ENCODE data around the gene ATG12. TPM values are rescaled to one million over a fixed set of nuclear protein-coding genes. Genes with fewer than 3 reads are reported as not detected.

ATG12 gene
- total RNA-seq, 1 experiment from 2014 or later = 39.9 TPM

DNA sequence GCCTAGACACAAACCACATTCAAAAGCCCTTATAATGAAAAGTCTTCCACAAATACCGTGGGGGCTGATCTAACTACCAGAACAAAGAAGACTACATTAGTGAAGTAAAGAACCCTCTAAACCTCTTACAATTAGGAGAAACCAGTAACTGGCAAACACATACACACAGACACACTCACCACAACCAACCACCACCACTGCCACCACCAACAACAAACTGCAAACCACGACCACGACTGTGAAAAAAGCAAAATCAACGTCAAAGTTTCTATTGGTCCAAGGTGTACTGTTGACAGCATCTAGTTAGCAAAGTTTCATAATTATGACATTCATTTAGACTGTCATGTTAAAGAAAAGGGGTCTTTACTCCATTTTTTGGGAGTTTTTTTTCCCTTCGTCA lies 27.6 kb downstream of the ATG12 start (continued):
- TF ChIP-seq, protein P1, sequence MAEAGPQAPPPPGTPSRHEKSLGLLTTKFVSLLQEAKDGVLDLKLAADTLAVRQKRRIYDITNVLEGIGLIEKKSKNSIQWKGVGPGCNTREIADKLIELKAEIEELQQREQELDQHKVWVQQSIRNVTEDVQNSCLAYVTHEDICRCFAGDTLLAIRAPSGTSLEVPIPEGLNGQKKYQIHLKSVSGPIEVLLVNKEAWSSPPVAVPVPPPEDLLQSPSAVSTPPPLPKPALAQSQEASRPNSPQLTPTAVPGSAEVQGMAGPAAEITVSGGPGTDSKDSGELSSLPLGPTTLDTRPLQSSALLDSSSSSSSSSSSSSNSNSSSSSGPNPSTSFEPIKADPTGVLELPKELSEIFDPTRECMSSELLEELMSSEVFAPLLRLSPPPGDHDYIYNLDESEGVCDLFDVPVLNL (CRISPR knock-in tag; IDR thresholded peaks at IDR 0.05; ENCODE audit: borderline replicate concordance, low read depth) = no peak
- no peak for TF ChIP-seq CDX4 (CRISPR knock-in tag; IDR thresholded peaks at IDR 0.05; ENCODE audit: borderline replicate concordance)
- no peak for TF ChIP-seq NR1H2 (CRISPR knock-in tag; IDR thresholded peaks at IDR 0.05)
- TF ChIP-seq FOXP4 (CRISPR knock-in tag; IDR thresholded peaks at IDR 0.05) = no peak
- TF ChIP-seq, protein P2, sequence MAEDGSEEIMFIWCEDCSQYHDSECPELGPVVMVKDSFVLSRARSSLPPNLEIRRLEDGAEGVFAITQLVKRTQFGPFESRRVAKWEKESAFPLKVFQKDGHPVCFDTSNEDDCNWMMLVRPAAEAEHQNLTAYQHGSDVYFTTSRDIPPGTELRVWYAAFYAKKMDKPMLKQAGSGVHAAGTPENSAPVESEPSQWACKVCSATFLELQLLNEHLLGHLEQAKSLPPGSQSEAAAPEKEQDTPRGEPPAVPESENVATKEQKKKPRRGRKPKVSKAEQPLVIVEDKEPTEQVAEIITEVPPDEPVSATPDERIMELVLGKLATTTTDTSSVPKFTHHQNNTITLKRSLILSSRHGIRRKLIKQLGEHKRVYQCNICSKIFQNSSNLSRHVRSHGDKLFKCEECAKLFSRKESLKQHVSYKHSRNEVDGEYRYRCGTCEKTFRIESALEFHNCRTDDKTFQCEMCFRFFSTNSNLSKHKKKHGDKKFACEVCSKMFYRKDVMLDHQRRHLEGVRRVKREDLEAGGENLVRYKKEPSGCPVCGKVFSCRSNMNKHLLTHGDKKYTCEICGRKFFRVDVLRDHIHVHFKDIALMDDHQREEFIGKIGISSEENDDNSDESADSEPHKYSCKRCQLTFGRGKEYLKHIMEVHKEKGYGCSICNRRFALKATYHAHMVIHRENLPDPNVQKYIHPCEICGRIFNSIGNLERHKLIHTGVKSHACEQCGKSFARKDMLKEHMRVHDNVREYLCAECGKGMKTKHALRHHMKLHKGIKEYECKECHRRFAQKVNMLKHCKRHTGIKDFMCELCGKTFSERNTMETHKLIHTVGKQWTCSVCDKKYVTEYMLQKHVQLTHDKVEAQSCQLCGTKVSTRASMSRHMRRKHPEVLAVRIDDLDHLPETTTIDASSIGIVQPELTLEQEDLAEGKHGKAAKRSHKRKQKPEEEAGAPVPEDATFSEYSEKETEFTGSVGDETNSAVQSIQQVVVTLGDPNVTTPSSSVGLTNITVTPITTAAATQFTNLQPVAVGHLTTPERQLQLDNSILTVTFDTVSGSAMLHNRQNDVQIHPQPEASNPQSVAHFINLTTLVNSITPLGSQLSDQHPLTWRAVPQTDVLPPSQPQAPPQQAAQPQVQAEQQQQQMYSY (CRISPR knock-in tag; IDR thresholded peaks at IDR 0.05) = no peak
- TF ChIP-seq, protein P3, sequence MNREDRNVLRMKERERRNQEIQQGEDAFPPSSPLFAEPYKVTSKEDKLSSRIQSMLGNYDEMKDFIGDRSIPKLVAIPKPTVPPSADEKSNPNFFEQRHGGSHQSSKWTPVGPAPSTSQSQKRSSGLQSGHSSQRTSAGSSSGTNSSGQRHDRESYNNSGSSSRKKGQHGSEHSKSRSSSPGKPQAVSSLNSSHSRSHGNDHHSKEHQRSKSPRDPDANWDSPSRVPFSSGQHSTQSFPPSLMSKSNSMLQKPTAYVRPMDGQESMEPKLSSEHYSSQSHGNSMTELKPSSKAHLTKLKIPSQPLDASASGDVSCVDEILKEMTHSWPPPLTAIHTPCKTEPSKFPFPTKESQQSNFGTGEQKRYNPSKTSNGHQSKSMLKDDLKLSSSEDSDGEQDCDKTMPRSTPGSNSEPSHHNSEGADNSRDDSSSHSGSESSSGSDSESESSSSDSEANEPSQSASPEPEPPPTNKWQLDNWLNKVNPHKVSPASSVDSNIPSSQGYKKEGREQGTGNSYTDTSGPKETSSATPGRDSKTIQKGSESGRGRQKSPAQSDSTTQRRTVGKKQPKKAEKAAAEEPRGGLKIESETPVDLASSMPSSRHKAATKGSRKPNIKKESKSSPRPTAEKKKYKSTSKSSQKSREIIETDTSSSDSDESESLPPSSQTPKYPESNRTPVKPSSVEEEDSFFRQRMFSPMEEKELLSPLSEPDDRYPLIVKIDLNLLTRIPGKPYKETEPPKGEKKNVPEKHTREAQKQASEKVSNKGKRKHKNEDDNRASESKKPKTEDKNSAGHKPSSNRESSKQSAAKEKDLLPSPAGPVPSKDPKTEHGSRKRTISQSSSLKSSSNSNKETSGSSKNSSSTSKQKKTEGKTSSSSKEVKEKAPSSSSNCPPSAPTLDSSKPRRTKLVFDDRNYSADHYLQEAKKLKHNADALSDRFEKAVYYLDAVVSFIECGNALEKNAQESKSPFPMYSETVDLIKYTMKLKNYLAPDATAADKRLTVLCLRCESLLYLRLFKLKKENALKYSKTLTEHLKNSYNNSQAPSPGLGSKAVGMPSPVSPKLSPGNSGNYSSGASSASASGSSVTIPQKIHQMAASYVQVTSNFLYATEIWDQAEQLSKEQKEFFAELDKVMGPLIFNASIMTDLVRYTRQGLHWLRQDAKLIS (CRISPR knock-in tag; IDR thresholded peaks at IDR 0.05; ENCODE audit: borderline replicate concordance) = no peak
- TF ChIP-seq NR3C1 (CRISPR knock-in tag; conservative IDR thresholded peaks at IDR 0.05; ENCODE audit: low read depth) = no peak
- no peak for TF ChIP-seq ZNF423 (CRISPR knock-in tag; IDR thresholded peaks at IDR 0.05)
- TF ChIP-seq, protein P4, sequence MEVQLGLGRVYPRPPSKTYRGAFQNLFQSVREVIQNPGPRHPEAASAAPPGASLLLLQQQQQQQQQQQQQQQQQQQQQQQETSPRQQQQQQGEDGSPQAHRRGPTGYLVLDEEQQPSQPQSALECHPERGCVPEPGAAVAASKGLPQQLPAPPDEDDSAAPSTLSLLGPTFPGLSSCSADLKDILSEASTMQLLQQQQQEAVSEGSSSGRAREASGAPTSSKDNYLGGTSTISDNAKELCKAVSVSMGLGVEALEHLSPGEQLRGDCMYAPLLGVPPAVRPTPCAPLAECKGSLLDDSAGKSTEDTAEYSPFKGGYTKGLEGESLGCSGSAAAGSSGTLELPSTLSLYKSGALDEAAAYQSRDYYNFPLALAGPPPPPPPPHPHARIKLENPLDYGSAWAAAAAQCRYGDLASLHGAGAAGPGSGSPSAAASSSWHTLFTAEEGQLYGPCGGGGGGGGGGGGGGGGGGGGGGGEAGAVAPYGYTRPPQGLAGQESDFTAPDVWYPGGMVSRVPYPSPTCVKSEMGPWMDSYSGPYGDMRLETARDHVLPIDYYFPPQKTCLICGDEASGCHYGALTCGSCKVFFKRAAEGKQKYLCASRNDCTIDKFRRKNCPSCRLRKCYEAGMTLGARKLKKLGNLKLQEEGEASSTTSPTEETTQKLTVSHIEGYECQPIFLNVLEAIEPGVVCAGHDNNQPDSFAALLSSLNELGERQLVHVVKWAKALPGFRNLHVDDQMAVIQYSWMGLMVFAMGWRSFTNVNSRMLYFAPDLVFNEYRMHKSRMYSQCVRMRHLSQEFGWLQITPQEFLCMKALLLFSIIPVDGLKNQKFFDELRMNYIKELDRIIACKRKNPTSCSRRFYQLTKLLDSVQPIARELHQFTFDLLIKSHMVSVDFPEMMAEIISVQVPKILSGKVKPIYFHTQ (CRISPR knock-in tag; IDR thresholded peaks at IDR 0.05) = no peak
- no peak for TF ChIP-seq EMX1 (CRISPR knock-in tag; IDR thresholded peaks at IDR 0.05)

DNA sequence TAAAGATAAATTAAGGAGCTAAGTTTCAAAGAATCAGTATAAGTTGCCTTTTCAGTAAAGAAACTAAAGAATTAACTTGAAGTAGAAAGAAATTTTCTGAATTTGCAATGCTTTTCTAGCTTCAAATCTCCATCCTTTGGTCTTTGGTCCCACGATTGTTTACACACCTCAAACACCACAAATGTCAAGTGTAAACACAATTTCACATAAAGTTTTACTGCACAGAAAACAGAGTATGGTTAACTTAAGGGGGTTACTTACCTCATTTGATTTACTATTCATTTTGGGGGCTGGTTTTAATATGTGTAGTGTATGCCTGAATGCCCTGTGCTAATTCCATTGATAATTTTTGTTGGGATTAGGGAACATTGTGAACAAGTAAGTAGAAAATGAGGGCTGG lies 29.0 kb downstream of the ATG12 start:
- H3K9me3 Mint-ChIP-seq = no peaks in the 10 kb centered on the region
- ChIA-PET POLR2A (no interaction called here), CTCF (no interaction called here)
- ATAC-seq (no peak), DNase-seq (ENCODE audit: low spot score) (no peak)
- H3K27me3 Mint-ChIP-seq (ENCODE audit: low read depth) = peaks cover 27% of the 10 kb centered on the region
- H3K4me1 Mint-ChIP-seq = peaks cover 24% of the 10 kb centered on the region
- no peak overlapping the region for H3K27ac Mint-ChIP-seq
- H3K4me3 Mint-ChIP-seq = no peak overlapping the region
- peaks cover 12% of the 10 kb centered on the region for H3K36me3 Mint-ChIP-seq
- TF ChIP-seq, protein P4 (CRISPR knock-in tag; IDR thresholded peaks at IDR 0.05) = no peak
- TF ChIP-seq ETV6 (CRISPR knock-in tag; IDR thresholded peaks at IDR 0.05) (no peak), FOXJ3 (CRISPR knock-in tag; IDR thresholded peaks at IDR 0.05; ENCODE audit: borderline replicate concordance) (no peak), ATF6 (CRISPR knock-in tag; IDR thresholded peaks at IDR 0.05) (no peak), TCF7 (CRISPR knock-in tag; IDR thresholded peaks at IDR 0.05; ENCODE audit: low read depth) (no peak), OVOL2 (CRISPR knock-in tag; IDR thresholded peaks at IDR 0.05; ENCODE audit: borderline replicate concordance) (no peak), GTF2I (CRISPR knock-in tag; conservative IDR thresholded peaks at IDR 0.05) (no peak), HMGA2 (CRISPR knock-in tag; IDR thresholded peaks at IDR 0.05) (no peak)

Data from WTC11 (cell line).